HG03571 (cell line): ENCODE results near the gene NR5A1.

Experiments used
- ATAC-seq: cut with Tn5 transposase; IDR thresholded peaks from one replicate; pipeline ENCODE4 v1.9.1; 2021; ENCODE audit not compliant: unreplicated experiment

The NR5A1 gene

GRCh38 chr9:124514874-124515273 lies 7.7 kb upstream of the NR5A1 start:
- ATAC-seq, result no peak

- no peak for ATAC-seq
Measured at GRCh38 chr9:124514125-124514524, 6.9 kb upstream of the NR5A1 start.

GRCh38 chr9:124513376-124513994 lies 6.3 kb upstream of the NR5A1 start:
- no peak for ATAC-seq

- ATAC-seq, result no peak
Measured at GRCh38 chr9:124512806-124513204, 5.6 kb upstream of the NR5A1 start.

- ATAC-seq, result no peak
Measured at GRCh38 chr9:124511891-124512805, 4.9 kb upstream of the NR5A1 start.

- no peak for ATAC-seq
Measured at GRCh38 chr9:124511426-124511840, 4.2 kb upstream of the NR5A1 start.

- no peak for ATAC-seq
Measured at GRCh38 chr9:124510650-124511425, 3.6 kb upstream of the NR5A1 start.

GRCh38 chr9:124507880-124508423 lies 753 bp upstream of the NR5A1 start:
- no peak for ATAC-seq

GRCh38 chr9:124506433-124506832 lies 766 bp downstream of the NR5A1 start:
- no peak for ATAC-seq

GRCh38 chr9:124505901-124506346 lies 1.3 kb downstream of the NR5A1 start:
- no peak for ATAC-seq

GRCh38 chr9:124505006-124505900 lies 1.9 kb downstream of the NR5A1 start:
- no peak for ATAC-seq

GRCh38 chr9:124504530-124505005 lies 2.6 kb downstream of the NR5A1 start:
- ATAC-seq, result no peak

GRCh38 chr9:124503713-124504529 lies 3.3 kb downstream of the NR5A1 start:
- ATAC-seq, result no peak

- ATAC-seq, result no peak
Measured at GRCh38 chr9:124502711-124503702, 4.2 kb downstream of the NR5A1 start.

GRCh38 chr9:124501771-124502320 lies 5.4 kb downstream of the NR5A1 start:
- no peak for ATAC-seq

GRCh38 chr9:124500796-124501611 lies 6.2 kb downstream of the NR5A1 start:
- no peak for ATAC-seq
